ENCODE data around the gene RFT1.

RFT1 gene

DNA sequence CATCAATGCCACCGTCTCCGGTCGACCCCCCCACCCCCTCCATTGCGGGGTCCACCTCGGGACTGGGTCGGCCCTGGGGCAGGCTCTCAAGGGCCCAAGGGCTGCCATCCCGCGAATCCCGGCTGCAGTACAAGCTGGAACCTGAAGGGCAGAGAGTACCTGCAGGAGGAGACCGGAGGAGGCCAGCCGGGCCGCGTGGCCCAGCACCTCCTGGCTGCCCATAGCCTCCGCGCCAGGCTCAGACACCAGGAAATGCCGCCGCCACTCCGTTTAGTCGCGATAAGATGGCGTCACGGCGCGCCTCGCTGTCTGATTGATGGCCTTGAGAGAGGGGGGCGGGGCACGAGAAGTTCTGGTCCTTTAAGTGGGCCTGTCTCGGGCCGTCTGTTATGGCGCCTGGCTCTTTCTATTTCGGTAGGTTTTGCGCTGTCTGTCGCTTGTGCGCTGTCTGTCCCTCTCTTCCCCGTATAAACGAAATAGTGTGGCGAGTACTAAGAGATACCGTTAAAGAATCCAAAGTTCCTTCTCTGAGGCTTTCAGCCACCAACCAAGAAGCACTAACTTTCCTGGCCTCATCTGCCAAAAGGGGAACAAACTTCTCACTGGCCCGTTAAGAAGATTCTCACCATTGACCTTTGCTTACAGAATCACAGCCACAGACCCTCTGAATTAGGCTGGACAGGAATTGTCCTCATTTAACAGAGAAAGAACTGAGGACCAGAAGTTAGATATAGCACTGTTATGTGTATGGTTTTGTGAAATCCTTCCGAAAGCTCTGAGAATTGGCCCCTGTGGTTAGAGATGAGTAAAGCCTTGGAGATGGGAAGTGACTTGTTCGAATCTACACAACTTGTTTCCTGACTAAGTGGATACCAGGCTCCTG is at the start of gene RFT1:
Gene RFT1 (minus strand): TSS at position 257 of the 883 bp plus-strand sequence. CDS start 35 bp downstream, at position 222.
- no peak for FAIRE-seq

DNA sequence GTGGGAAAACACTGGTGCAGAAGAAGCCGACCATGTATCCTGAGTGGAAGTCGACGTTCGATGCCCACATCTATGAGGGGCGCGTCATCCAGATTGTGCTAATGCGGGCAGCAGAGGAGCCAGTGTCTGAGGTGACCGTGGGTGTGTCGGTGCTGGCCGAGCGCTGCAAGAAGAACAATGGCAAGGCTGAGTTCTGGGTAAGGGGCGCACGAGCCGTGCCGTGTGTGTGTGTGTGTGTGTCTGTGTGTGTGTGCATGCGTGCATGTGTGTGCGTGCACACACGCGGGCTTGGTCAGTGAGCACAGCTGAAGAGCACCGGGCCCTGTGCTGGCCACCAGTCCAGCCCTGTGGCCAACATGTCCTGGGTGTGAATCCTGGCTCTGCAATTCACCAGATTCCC is 49.3 kb upstream of the RFT1 start:
- FAIRE-seq = no peak

- FAIRE-seq = no peak
Measured at GRCh38 chr3:53178246-53178645, 48.0 kb upstream of the RFT1 start.

GRCh38 chr3:53175613-53176540 is 45.6 kb upstream of the RFT1 start:
- no peak for FAIRE-seq

DNA sequence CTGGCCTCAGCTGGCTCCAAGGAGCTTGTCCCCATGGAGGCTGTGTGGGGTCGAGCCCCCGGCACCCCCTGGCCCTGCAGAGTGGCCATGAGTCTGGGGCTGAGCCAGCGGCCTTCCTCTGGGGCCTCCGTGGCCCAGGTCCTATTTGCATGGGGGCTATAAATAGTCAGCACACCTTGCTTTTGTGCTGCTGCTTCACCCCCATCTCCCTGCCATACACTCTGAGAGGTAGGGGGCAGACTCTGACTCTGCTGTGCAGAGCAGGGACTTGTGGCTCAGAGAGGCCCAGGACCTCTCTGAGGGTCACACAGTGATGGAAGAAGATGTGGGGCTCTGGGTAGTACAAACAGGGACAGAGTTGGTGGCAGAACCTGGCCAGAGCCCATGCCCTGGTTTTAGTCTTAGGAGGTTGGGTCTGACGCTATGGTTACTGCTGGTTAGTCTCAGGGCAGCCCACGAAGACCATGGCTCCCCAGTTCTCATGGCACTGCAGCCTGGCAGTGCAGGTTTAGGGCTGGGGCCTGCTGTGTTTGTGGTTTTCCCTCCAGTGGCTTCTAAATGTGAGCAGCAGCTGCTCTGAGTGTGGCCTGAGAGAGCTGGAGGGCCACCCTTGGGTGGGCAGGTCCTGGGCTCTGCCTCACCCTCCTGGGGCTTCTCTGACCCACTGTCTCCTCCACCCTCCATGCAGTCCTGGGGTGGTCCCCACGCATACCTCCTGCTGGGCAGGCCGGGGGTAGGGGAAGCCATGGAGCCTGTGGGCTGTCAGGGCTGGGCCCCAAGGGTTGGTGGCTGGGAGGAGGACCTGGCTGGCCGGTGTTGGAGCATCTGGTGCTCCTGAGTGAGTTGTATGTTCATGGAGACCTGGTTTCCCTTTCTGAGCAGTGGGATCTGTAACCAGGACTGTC is 44.4 kb upstream of the RFT1 start:
- no peak for FAIRE-seq

- no peak for FAIRE-seq
Measured at GRCh38 chr3:53173107-53173506, 42.9 kb upstream of the RFT1 start.

GRCh38 chr3:53171827-53172505 is 41.7 kb upstream of the RFT1 start:
- FAIRE-seq = no peak

GRCh38 chr3:53171064-53171418 is 40.8 kb upstream of the RFT1 start:
- FAIRE-seq = no peak

DNA sequence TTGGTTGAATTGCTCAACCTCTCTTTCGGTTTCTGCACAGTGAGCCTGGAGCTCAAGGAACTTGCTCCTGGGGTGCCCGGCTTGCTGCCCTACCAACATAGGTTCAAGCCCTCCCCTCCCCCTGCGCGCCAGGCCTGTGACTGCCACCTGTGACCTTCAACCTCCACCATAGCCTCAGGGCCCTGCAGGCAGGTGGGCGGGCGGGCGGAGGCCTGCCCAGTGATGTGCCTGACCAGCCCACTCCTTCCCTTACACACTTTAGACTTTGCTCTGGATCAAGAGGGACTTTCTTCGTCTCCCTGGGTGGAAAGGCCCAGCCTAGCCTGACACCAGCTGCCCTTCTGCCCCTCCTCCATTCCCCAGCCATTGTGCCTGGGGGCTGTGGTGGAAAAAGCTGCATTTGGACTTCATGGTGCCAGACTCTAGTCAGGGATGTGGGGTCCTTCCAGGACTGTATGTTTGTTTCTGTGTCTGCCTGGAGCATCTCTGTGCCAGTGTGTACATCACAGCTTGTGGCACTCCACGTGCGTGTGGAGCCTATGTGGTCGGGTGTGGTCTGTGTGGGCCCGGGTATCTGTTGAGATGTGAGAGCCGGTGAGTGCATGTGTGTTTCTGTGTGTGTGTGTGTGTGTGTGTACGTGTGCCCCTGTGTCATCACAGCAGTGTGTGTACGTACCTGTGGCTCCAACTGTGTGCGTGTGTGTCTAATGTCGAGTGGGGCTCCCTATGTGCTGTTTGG is 40.3 kb upstream of the RFT1 start:
- no peak for FAIRE-seq

- FAIRE-seq = no peak
Measured at GRCh38 chr3:53169832-53170324, 39.6 kb upstream of the RFT1 start.

DNA sequence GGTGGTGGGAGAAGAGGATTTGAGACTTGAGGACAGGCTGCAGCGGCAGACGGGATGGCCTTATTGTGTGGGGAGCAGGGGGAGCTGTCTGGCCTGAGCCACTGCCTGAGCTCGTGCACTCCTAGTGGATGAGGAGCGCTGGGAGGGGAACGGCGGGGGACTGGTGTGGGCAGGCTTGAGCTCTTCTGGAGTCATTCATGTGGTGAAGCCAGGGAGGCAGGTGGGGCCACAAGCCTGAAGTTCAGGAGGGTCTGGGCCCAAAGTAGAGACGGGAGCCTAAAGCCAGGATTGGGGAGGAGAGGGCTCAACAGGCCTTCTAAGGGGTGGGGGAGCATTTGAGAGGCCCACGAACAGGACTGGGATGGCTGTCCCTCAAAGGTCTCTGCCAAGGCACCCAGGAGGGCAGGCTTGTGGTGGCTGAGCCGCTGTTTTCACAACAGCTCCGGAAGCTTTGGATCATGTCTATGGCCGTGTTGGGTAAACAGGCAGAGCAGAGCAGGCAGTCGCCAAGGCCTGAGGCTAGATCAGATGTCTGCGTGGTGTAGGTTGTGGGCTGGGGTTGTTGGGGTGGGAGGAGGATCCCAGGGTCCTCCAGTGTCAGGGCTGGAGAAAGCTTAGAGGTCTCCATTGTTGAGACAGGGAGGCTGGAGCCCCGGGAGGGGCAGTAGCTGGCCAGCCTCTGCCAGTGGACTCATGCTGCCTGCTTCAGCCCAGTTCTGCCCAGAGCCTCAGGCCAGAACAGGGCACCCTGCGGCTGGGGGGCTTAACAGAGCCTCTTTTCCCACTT is 39.0 kb upstream of the RFT1 start:
- no peak for FAIRE-seq

- no peak for FAIRE-seq
Measured at GRCh38 chr3:53168175-53168923, 38.1 kb upstream of the RFT1 start.

- no peak for FAIRE-seq
Measured at GRCh38 chr3:53167418-53168174, 37.4 kb upstream of the RFT1 start.

DNA sequence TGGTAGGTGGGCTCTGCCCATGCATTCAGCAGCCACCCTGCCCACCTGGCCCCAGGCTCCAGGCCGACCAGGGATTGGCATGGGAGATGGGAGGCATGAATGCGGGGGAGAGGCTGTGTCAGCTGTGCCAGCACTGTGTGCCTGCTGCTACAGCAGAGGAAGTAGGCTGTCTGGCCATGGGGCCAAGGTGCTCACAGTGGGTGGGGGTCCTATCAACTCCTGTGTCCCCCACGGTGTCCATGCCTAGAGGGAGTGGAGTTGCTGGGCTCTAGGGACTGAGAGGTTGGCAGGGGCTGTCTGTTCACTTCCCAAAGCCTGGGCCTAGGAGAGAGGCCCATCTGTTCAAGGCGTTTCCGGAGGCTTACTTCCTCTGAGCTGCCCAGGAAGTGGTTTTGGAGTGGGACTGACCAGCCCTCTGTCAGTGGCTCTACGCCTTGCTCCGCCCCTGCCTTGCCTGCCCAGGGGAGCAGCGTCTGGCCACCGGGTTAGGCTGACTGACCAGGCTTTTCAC is 36.6 kb upstream of the RFT1 start:
- FAIRE-seq = no peak

DNA sequence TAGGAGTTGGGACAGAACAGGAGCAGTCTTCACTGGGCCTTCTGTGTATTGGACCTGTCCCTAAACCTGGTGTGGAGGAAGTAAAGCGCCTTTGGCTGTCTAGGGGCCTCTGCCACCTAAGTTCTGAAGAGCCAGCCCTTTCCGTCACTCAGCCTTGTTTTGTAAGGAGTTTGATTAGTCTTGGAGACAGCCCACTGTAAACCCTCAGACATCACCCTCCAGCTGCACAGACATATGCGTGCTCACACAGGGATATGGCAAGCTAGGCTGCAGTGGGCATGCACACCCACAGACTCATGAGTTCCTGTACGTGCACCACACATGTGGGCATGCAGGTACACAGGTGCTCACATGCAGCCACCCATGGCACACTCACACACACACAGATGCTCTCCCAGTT is 36.0 kb upstream of the RFT1 start:
- FAIRE-seq = no peak

- FAIRE-seq = no peak
Measured at GRCh38 chr3:53164911-53165310, 34.7 kb upstream of the RFT1 start.

DNA sequence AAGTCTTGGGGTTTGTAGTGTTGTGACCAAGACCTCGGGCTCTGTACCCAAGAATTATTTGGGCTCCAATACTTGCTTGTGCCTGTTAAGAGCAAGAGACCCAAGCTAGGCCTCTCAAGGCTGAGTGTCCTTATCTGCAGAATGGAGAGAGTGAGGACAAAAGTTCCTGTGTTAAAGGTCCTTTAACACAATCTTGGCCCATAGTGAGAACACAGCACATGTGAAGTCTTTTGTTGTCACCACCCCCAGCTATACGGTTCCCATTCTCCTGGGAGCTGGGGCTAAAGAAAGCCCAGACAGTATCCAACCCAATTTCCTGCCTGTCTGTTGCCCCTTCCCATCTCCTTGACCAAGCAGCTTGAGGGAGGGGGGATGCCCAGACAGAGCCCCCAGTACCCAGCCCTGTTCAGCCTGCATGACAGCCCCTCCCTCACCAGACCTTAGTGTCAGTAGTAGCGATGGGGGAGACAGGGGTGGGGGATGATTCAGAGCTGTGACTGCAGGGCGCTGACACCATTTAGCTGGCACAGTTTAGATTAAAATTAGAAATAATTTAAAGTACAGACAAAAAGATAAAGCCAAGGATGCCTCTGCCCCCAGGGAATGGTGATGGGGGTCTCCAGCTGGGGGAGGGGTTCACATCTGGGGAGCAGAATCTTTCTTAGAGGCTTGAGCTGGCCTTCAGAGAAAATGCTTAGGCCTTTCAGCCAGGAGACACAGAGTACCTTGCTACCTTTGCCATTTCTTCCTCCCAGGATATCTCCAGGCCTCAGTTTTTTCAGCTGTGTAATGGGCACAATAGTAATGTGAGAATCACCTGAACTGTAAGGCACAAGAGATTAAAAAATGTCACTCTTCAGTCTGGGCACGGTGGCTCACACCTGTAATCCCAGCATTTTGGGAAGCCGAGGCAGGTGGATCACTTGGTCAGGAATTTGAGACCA is 33.5 kb upstream of the RFT1 start:
- FAIRE-seq = no peak

Measured in islet of Langerhans (tissue), 1 donor.